ENCODE data around the gene GSK3A. TPM values are rescaled to one million over a fixed set of nuclear protein-coding genes. Genes with fewer than 3 reads are reported as not detected.
A peak's percentile ranks its signal among the peaks of the same experiment; 100 is the strongest.

Gene GSK3A
- total and polyA plus RNA-seq, 9 of the 15 experiments (the other 6 are each of a cell fraction or from before 2014, with no cell fraction given): 0.62 to 90.7 (median 33.3) TPM

GRCh38 chr19:42219812-42220750 is 22.3 kb downstream of the GSK3A start, which contains the start of gene ZNF526 (continued):
- TF ChIP-seq CCAR2 (IDR thresholded peaks at IDR 0.05; ENCODE audit: low read depth, low read length): no peak
- TF ChIP-seq, protein P1, sequence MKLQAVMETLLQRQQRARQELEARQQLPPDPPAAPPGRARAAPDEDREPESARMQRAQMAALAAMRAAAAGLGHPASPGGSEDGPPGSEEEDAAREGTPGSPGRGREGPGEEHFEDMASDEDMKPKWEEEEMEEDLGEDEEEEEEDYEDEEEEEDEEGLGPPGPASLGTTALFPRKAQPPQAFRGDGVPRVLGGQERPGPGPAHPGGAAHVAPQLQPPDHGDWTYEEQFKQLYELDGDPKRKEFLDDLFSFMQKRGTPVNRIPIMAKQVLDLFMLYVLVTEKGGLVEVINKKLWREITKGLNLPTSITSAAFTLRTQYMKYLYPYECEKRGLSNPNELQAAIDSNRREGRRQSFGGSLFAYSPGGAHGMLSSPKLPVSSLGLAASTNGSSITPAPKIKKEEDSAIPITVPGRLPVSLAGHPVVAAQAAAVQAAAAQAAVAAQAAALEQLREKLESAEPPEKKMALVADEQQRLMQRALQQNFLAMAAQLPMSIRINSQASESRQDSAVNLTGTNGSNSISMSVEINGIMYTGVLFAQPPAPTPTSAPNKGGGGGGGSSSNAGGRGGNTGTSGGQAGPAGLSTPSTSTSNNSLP (IDR thresholded peaks at IDR 0.05; ENCODE audit: borderline replicate concordance, low read depth, low read length): no peak
- peak; percentile 72; the same call in 1 of the 2 replicates for TF ChIP-seq LEF1 (IDR thresholded peaks at IDR 0.05)
- TF ChIP-seq HMGN3 (IDR thresholded peaks at IDR 0.05; ENCODE audit: borderline replicate concordance, extremely low read depth, insufficient read length, low read depth, low read length): peak; percentile 89
- TF ChIP-seq, protein P2, sequence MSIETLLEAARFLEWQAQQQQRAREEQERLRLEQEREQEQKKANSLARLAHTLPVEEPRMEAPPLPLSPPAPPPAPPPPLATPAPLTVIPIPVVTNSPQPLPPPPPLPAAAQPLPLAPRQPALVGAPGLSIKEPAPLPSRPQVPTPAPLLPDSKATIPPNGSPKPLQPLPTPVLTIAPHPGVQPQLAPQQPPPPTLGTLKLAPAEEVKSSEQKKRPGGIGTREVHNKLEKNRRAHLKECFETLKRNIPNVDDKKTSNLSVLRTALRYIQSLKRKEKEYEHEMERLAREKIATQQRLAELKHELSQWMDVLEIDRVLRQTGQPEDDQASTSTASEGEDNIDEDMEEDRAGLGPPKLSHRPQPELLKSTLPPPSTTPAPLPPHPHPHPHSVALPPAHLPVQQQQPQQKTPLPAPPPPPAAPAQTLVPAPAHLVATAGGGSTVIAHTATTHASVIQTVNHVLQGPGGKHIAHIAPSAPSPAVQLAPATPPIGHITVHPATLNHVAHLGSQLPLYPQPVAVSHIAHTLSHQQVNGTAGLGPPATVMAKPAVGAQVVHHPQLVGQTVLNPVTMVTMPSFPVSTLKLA (conservative IDR thresholded peaks at IDR 0.05): peak; percentile 85 to 90
- no peak for TF ChIP-seq ZFP30 (CRISPR knock-in tag; IDR thresholded peaks at IDR 0.05; ENCODE audit: borderline replicate concordance)
- TF ChIP-seq USF1 (CRISPR knock-in tag; IDR thresholded peaks at IDR 0.05): peak; percentile 95
- peak; percentile 57; the same call in 1 of the 2 replicates for TF ChIP-seq ATF3 (IDR thresholded peaks at IDR 0.05)
- TF ChIP-seq ATF3 (CRISPR knock-in tag; conservative IDR thresholded peaks at IDR 0.05): no peak; the same call in 1 of the 2 replicates
- no peak for TF ChIP-seq FOXA3 (CRISPR knock-in tag; conservative IDR thresholded peaks at IDR 0.05 in 1 of 2, IDR thresholded peaks at IDR 0.05 in 1 of 2)
- no peak for TF ChIP-seq ZNF124 (CRISPR knock-in tag; IDR thresholded peaks at IDR 0.05)
- TF ChIP-seq, protein P3, sequence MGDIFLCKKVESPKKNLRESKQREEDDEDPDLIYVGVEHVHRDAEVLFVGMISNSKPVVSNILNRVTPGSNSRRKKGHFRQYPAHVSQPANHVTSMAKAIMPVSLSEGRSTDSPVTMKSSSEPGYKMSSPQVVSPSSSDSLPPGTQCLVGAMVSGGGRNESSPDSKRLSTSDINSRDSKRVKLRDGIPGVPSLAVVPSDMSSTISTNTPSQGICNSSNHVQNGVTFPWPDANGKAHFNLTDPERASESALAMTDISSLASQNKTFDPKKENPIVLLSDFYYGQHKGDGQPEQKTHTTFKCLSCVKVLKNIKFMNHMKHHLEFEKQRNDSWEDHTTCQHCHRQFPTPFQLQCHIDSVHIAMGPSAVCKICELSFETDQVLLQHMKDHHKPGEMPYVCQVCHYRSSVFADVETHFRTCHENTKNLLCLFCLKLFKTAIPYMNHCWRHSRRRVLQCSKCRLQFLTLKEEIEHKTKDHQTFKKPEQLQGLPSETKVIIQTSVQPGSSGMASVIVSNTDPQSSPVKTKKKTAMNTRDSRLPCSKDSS (IDR thresholded peaks at IDR 0.05; ENCODE audit: low read depth, partially characterized antibody): no peak
